Measurements from ENCODE around the gene CLUH. TPM values are rescaled to one million over a fixed set of nuclear protein-coding genes. Genes with fewer than 3 reads are reported as not detected.

The CLUH gene
- total and polyA plus RNA-seq, 2 donors (not counting 3 experiments of a cell fraction or from before 2014, with no cell fraction given): 33.8 to 80.7 TPM

- TF ChIP-seq MYC (IDR thresholded peaks at IDR 0.05; ENCODE audit: low read depth, low read length): no peak
- TF ChIP-seq POLR2A (IDR thresholded peaks at IDR 0.05; ENCODE audit: low read depth, low read length): no peak
- TF ChIP-seq FOS (IDR thresholded peaks at IDR 0.05; ENCODE audit: borderline replicate concordance, insufficient read depth, low read length): no peak
- TF ChIP-seq JUN (IDR thresholded peaks at IDR 0.05; ENCODE audit: borderline replicate concordance, insufficient read depth, insufficient read length, low read depth): no peak
- no peak for TF ChIP-seq EZH2 (IDR thresholded peaks at IDR 0.05; ENCODE audit: borderline replicate concordance, low read depth, low read length, severe bottlenecking)
- no peak for TF ChIP-seq MAX (IDR thresholded peaks at IDR 0.05; ENCODE audit: insufficient read depth, insufficient read length)
- no peak for TF ChIP-seq GATA2 (IDR thresholded peaks at IDR 0.05; ENCODE audit: insufficient read depth, insufficient read length, low read depth, low read length)
- no peak for TF ChIP-seq POLR2AphosphoS5 (IDR thresholded peaks at IDR 0.05; ENCODE audit: insufficient read depth, low read depth, low read length)
- TF ChIP-seq CTCF (IDR thresholded peaks at IDR 0.05; ENCODE audit: extremely low read depth in 1 of 2, insufficient read depth in 1 of 2, low read depth in 1 of 2, low read length in 2 of 2): no peak
- no TSS peak for BruUV-seq (replicated peaks)
- H3K4me1 ChIP-seq (ENCODE audit: control insufficient read depth, extremely low read depth, insufficient read depth, low read length): no peaks in the 10 kb centered on the region
- no peaks in the 10 kb centered on the region for H3K9me1 ChIP-seq (replicated peaks; ENCODE audit: control insufficient read depth, extremely low read depth, insufficient read depth, low read length)
- H3K4me3 ChIP-seq (replicated peaks in 1 of 3; ENCODE audit: insufficient read depth in 1 of 3, low read depth in 1 of 3, low read length in 3 of 3): no peak overlapping the region
- no peaks in the 10 kb centered on the region for H3K9me3 ChIP-seq (replicated peaks; ENCODE audit: control insufficient read depth, insufficient read depth, low read length)
- peaks cover 5 to 30% of the 10 kb centered on the region in 2 experiments for H3K36me3 ChIP-seq (ENCODE audit: control insufficient read depth in 2 of 2, extremely low read depth in 1 of 2, insufficient read depth in 2 of 2, low read length in 2 of 2)
- no peak for DNase-seq (ENCODE audit: low read depth, low spot score)
- intact Hi-C loops (cut with micrococcal nuclease): no loop called here
- no peak overlapping the region for H3K4me2 ChIP-seq (ENCODE audit: insufficient read depth, low read length)
- FAIRE-seq: no peak
- H3K9ac ChIP-seq (replicated peaks; ENCODE audit: extremely low read depth, insufficient read depth, low read length): no peak overlapping the region
- ChIA-PET POLR2A (no interaction called here), CTCF (no interaction called here)
- H3K27ac ChIP-seq (ENCODE audit: insufficient read depth, low read depth, low read length): no peak overlapping the region
- H3K27me3 ChIP-seq (ENCODE audit: control insufficient read depth in 2 of 2, insufficient read depth in 2 of 2, low read length in 2 of 2): no peaks in the 10 kb centered on the region
- dilution Hi-C loops (cut with MboI; ENCODE audit: extremely low pct_ligation_motif_present, low sequenced_read_pairs): no loop called here
- H3K79me2 ChIP-seq (ENCODE audit: control insufficient read depth, insufficient read depth, low read length): no peaks in the 10 kb centered on the region
- no peak overlapping the region for H2AFZ ChIP-seq (ENCODE audit: low read depth, low read length)
- H4K20me1 ChIP-seq (replicated peaks; ENCODE audit: control insufficient read depth, extremely low read depth, insufficient read depth, low read length): no peaks in the 10 kb centered on the region
These were observed 13.9 kb downstream of the CLUH start for GRCh38 chr17:2697611-2698162.
